Measurements from ENCODE around the gene PXK.

- peak; percentile 40 for TF ChIP-seq POLR2AphosphoS5 (IDR thresholded peaks at IDR 0.05; ENCODE audit: borderline replicate concordance, low read depth, low read length)
- no peak for TF ChIP-seq EZH2 (IDR thresholded peaks at IDR 0.05)
- no peak for TF ChIP-seq FOXP2 (optimal IDR thresholded peaks at IDR 0.05; ENCODE audit: control extremely low read depth, extremely low read length, insufficient read depth)
These were observed 138.6 kb downstream of the PXK start for GRCh38 chr3:58471025-58471887.

All from SK-N-MC (cell line).